Measurements from ENCODE around the gene NINJ1. TPM values are rescaled to one million over a fixed set of nuclear protein-coding genes. Genes with fewer than 3 reads are reported as not detected.
A peak's percentile ranks its signal among the peaks of the same experiment; 100 is the strongest.

NINJ1 gene
- total RNA-seq, result 34.6 and 52.4 TPM in 2 replicates
- polyA plus RNA-seq, result 49.2 and 51.7 TPM in 2 replicates

GRCh38 chr9:93134015-93134739 lies at the start of gene NINJ1:
NINJ1 (minus strand) TSS chr9:93134251; CDS start chr9:93134217, 34 bp downstream.
- H3K36me3 ChIP-seq, result no peaks in the 10 kb centered on the region
- no peak for TF ChIP-seq CTCF (IDR thresholded peaks at IDR 0.05; ENCODE audit: low read depth, low read length)
- no peaks in the 10 kb centered on the region for H3K9me3 ChIP-seq (ENCODE audit: low read depth)
- peak within 1 kb of the TSS; percentile 63 for H3K27ac ChIP-seq
- peaks cover 8% of the 10 kb centered on the region for H3K4me1 ChIP-seq (ENCODE audit: low read depth)
- DNase-seq (ENCODE audit: low read depth in 1 of 2, low spot score in 1 of 2), result peak; percentile 73 to 88
- no peaks in the 10 kb centered on the region for H3K27me3 ChIP-seq
- H3K4me3 ChIP-seq, result peak within 1 kb of the TSS; percentile 56

- DNase-seq (ENCODE audit: low read depth in 1 of 2, low spot score in 1 of 2), result no peak
- no peak overlapping the region for H3K27ac ChIP-seq
- H3K9me3 ChIP-seq (ENCODE audit: low read depth), result no peaks in the 10 kb centered on the region
- no peak for TF ChIP-seq CTCF (IDR thresholded peaks at IDR 0.05; ENCODE audit: low read depth, low read length)
- peaks cover 28% of the 10 kb centered on the region for H3K4me1 ChIP-seq (ENCODE audit: low read depth)
- H3K36me3 ChIP-seq, result no peaks in the 10 kb centered on the region
- peak overlapping the region; percentile 51 for H3K4me3 ChIP-seq
- H3K27me3 ChIP-seq, result peaks cover 23% of the 10 kb centered on the region
These were observed 49.1 kb upstream of the NINJ1 start for GRCh38 chr9:93183131-93183662.

GRCh38 chr9:93182572-93182971 lies 48.5 kb upstream of the NINJ1 start:
- Histone ChIP-seq H3K36me3 (no peaks in the 10 kb centered on the region), H3K4me1 (ENCODE audit: low read depth) (peaks cover 24% of the 10 kb centered on the region), H3K4me3 (no peak overlapping the region), H3K27ac (no peak overlapping the region), H3K9me3 (ENCODE audit: low read depth) (no peaks in the 10 kb centered on the region), H3K27me3 (peaks cover 23% of the 10 kb centered on the region)
- no peak for TF ChIP-seq CTCF (IDR thresholded peaks at IDR 0.05; ENCODE audit: low read depth, low read length)
- no peak for DNase-seq (ENCODE audit: low read depth in 1 of 2, low spot score in 1 of 2)

- DNase-seq (ENCODE audit: low read depth in 1 of 2, low spot score in 1 of 2), result no peak
- no peak for TF ChIP-seq CTCF (IDR thresholded peaks at IDR 0.05; ENCODE audit: low read depth, low read length)
- Histone ChIP-seq H3K27me3 (peaks cover 23% of the 10 kb centered on the region), H3K9me3 (ENCODE audit: low read depth) (no peaks in the 10 kb centered on the region), H3K27ac (no peak overlapping the region), H3K4me1 (ENCODE audit: low read depth) (peaks cover 17% of the 10 kb centered on the region), H3K4me3 (no peak overlapping the region), H3K36me3 (no peaks in the 10 kb centered on the region)
These were observed 47.8 kb upstream of the NINJ1 start for GRCh38 chr9:93181672-93182435.

- Histone ChIP-seq H3K4me1 (ENCODE audit: low read depth) (peaks cover 8% of the 10 kb centered on the region), H3K9me3 (ENCODE audit: low read depth) (no peaks in the 10 kb centered on the region), H3K36me3 (no peaks in the 10 kb centered on the region), H3K27me3 (peaks cover 23% of the 10 kb centered on the region), H3K27ac (no peak overlapping the region), H3K4me3 (no peak overlapping the region)
- DNase-seq (ENCODE audit: low read depth in 1 of 2, low spot score in 1 of 2), result no peak
- TF ChIP-seq CTCF (IDR thresholded peaks at IDR 0.05; ENCODE audit: low read depth, low read length), result no peak
These were observed 46.9 kb upstream of the NINJ1 start for GRCh38 chr9:93180938-93181337.
